Measurements from ENCODE around the gene PID1.

DNA sequence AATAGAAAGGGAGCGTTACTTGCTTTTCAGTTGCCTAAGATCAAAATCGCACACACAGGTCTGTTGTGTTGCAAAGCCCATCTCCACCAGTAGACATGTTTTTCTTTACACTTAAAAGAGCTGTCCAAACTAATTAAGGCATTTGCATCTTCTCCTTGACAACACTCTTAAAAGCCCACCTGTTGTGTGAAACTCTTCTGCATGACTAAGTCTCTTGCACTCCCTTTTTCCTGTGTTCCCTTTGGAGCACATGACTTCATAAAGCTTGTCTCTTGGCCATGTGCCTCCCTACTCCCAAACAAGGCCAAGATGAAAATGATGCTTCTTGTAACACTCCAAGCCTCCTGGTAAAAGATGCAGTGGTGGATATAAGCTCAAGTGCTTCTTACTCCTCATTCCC is 26.1 kb downstream of the PID1 start:
- TF ChIP-seq, protein P1, sequence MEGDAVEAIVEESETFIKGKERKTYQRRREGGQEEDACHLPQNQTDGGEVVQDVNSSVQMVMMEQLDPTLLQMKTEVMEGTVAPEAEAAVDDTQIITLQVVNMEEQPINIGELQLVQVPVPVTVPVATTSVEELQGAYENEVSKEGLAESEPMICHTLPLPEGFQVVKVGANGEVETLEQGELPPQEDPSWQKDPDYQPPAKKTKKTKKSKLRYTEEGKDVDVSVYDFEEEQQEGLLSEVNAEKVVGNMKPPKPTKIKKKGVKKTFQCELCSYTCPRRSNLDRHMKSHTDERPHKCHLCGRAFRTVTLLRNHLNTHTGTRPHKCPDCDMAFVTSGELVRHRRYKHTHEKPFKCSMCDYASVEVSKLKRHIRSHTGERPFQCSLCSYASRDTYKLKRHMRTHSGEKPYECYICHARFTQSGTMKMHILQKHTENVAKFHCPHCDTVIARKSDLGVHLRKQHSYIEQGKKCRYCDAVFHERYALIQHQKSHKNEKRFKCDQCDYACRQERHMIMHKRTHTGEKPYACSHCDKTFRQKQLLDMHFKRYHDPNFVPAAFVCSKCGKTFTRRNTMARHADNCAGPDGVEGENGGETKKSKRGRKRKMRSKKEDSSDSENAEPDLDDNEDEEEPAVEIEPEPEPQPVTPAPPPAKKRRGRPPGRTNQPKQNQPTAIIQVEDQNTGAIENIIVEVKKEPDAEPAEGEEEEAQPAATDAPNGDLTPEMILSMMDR (IDR thresholded peaks at IDR 0.05; ENCODE audit: insufficient read depth, low read depth, low read length), result no peak
- TF ChIP-seq EZH2 (IDR thresholded peaks at IDR 0.05; ENCODE audit: insufficient read depth, low read length), result no peak
